Measurements from ENCODE around the gene ZBTB9.
A peak's percentile ranks its signal among the peaks of the same experiment; 100 is the strongest.

Gene ZBTB9

DNA sequence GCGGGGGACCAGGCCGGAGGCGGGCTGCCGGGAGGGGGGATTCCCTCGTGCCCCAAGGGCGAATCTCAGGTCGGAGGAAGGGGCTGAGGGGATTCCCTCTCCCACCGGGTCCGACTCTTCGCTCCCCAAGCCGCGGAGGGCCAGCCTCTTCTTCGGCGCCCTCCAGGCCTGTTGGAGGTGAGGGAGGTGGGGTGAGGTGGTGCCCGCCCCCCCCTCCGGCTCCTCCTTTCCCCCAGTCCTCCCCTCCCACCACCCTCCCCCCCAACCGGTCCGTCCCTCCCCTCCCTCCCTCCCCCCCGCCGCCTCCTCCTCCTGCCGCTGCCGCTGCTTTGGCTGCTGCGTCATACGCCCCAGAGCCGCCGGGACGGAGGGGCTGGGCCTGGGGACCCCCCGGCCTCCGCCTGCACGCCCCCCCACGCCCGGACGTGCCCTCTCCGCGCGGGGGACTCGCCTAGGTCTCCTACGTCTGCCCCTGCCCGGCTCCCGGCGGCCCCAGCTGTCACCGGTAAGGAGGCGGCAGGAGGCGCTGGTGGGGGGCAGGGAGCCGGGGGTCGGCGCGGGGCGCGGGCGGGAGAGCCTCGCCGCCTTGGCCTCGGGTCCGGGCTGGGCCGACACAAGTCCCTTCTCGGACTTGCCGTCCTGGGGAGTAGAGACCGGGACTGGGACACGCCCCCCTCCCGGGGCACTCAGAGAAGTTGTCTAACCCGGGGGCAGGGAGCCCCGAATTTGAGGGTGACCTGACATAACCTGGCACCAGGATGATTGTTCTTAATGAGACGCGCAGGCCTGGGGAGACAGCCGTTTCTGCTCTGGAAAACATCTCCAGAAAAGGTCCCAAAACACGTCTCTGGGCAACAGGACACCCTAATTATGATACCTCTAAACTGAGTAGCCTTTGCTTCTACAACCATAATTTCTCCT, 43.4 kb upstream of the ZBTB9 start, which contains the start of gene PHF1 (continued):
- peak; percentile 65; the same call in 1 of the 2 replicates for TF ChIP-seq OVOL3 (tag by site-specific recombination; IDR thresholded peaks at IDR 0.05)
- TF ChIP-seq ZNF473 (tag by site-specific recombination; IDR thresholded peaks at IDR 0.05) = no peak
- no peak for TF ChIP-seq ZNF585B (tag by site-specific recombination; IDR thresholded peaks at IDR 0.05)
- no peak for TF ChIP-seq ZBTB17 (tag by site-specific recombination; IDR thresholded peaks at IDR 0.05)
- TF ChIP-seq KLF10 (tag by site-specific recombination; IDR thresholded peaks at IDR 0.05) = no peak; the same call in 1 of the 2 replicates
- peak; percentile 60 for TF ChIP-seq ZNF341 (tag by site-specific recombination; IDR thresholded peaks at IDR 0.05; ENCODE audit: low read depth)
- no peak for TF ChIP-seq ZNF549 (tag by site-specific recombination; IDR thresholded peaks at IDR 0.05)
- TF ChIP-seq ZFHX2 (tag by site-specific recombination; conservative IDR thresholded peaks at IDR 0.05) = peak; percentile 83
- TF ChIP-seq, protein P1, sequence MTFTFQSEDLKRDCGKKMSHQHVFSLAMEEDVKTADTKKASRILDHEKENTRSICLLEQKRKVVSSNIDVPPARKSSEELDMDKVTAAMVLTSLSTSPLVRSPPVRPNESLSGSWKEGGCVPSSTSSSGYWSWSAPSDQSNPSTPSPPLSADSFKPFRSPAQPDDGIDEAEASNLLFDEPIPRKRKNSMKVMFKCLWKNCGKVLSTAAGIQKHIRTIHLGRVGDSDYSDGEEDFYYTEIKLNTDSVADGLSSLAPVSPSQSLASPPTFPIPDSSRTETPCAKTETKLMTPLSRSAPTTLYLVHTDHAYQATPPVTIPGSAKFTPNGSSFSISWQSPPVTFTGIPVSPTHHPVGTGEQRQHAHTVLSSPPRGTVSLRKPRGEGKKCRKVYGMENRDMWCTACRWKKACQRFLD (tag by site-specific recombination; IDR thresholded peaks at IDR 0.05) = no peak
- TF ChIP-seq, protein P2, sequence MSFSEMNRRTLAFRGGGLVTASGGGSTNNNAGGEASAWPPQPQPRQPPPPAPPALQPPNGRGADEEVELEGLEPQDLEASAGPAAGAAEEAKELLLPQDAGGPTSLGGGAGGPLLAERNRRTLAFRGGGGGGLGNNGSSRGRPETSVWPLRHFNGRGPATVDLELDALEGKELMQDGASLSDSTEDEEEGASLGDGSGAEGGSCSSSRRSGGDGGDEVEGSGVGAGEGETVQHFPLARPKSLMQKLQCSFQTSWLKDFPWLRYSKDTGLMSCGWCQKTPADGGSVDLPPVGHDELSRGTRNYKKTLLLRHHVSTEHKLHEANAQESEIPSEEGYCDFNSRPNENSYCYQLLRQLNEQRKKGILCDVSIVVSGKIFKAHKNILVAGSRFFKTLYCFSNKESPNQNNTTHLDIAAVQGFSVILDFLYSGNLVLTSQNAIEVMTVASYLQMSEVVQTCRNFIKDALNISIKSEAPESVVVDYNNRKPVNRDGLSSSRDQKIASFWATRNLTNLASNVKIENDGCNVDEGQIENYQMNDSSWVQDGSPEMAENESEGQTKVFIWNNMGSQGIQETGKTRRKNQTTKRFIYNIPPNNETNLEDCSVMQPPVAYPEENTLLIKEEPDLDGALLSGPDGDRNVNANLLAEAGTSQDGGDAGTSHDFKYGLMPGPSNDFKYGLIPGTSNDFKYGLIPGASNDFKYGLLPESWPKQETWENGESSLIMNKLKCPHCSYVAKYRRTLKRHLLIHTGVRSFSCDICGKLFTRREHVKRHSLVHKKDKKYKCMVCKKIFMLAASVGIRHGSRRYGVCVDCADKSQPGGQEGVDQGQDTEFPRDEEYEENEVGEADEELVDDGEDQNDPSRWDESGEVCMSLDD (tag by site-specific recombination; IDR thresholded peaks at IDR 0.05) = peak; percentile 54; the same call in 1 of the 2 replicates
- TF ChIP-seq, protein P3, sequence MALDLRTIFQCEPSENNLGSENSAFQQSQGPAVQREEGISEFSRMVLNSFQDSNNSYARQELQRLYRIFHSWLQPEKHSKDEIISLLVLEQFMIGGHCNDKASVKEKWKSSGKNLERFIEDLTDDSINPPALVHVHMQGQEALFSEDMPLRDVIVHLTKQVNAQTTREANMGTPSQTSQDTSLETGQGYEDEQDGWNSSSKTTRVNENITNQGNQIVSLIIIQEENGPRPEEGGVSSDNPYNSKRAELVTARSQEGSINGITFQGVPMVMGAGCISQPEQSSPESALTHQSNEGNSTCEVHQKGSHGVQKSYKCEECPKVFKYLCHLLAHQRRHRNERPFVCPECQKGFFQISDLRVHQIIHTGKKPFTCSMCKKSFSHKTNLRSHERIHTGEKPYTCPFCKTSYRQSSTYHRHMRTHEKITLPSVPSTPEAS (tag by site-specific recombination; IDR thresholded peaks at IDR 0.05) = no peak

DNA sequence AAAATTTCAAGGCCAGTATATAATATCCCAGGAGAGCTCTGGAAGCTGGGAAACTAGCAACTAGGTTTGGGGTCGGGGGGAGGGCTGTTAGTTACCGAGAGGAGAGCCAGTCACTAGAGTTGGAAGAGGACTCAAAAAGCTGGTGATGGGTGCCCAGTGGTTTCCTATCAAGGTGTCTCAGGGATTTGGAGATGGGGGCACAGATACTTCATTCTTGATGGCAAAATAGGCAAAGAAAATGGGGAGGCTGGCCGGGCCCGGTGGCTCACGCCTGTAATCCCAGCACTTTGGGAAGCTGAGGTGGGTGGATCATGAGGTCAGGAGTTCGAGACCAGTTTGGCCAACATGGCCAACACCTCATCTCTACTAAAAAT, 42.8 kb upstream of the ZBTB9 start:
- CTCF ChIA-PET = interaction anchor here (0.8 kb wide), 2 partner anchors 9 to 15 kb away, joined by 5 read pairs; no protein-coding TSS in a partner anchor
- H3K27ac ChIP-seq (ENCODE audit: extremely low read depth, low read depth, low read length) = no peak overlapping the region; the same call in 1 of the 2 replicates

More for the DNA sequence above, 42.8 kb upstream of the ZBTB9 start:
- POLR2A ChIA-PET = interaction anchor here (0.6 to 3.3 kb wide), 5 partner anchors 43 to 203 kb away, joined by 4 to 22 read pairs (median 7); partner anchors contain the start of genes RGL2, RPS18, VPS52 and ZBTB22
- Histone ChIP-seq H3K4me3 (ENCODE audit: low read depth, low read length) (peak overlapping the region; percentile 74), H3K9me3 (ENCODE audit: control insufficient read depth, insufficient read depth, low read depth, low read length) (no peaks in the 10 kb centered on the region), H3K4me1 (ENCODE audit: control insufficient read depth, insufficient read depth, low read length) (peaks cover 4% of the 10 kb centered on the region; the same call in 1 of the 2 replicates), H3K36me3 (ENCODE audit: control insufficient read depth in 2 of 2, insufficient read depth in 1 of 2, low read length in 2 of 2) (peaks cover 17 to 60% of the 10 kb centered on the region in 2 experiments)
- no peak for TF ChIP-seq ZNF623 (tag by site-specific recombination; IDR thresholded peaks at IDR 0.05)
- TF ChIP-seq, protein P4, sequence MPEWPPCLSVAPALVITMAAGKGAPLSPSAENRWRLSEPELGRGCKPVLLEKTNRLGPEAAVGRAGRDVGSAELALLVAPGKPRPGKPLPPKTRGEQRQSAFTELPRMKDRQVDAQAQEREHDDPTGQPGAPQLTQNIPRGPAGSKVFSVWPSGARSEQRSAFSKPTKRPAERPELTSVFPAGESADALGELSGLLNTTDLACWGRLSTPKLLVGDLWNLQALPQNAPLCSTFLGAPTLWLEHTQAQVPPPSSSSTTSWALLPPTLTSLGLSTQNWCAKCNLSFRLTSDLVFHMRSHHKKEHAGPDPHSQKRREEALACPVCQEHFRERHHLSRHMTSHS (tag by site-specific recombination; IDR thresholded peaks at IDR 0.05) = no peak
- no peak for TF ChIP-seq HOXD13 (CRISPR knock-in tag; IDR thresholded peaks at IDR 0.05; ENCODE audit: borderline replicate concordance)
- TF ChIP-seq ZNF341 (tag by site-specific recombination; IDR thresholded peaks at IDR 0.05; ENCODE audit: low read depth) = no peak
- TF ChIP-seq ZNF501 (tag by site-specific recombination; IDR thresholded peaks at IDR 0.05) = no peak
